Mesothelial cell of epicardium (in vitro differentiated cells): ENCODE results near the gene KLHL1. TPM values are rescaled to one million over a fixed set of nuclear protein-coding genes. Genes with fewer than 3 reads are reported as not detected.

Experiments
- DNase-seq, 2 experiments: peaks; one replicate each; pipeline ENCODE4 v3.0.0; 2021; ENCODE audit warnings: low spot score in 2 of 2; ENCODE audit not compliant: unreplicated experiment in 2 of 2
- H3K27ac Mint-ChIP-seq: 2 replicates; pipeline ENCODE4 v1.8.0; 2021; ENCODE audit warnings: mixed read lengths
- H3K27me3 Mint-ChIP-seq: 2 replicates; pipeline ENCODE4 v1.8.0; 2021; ENCODE audit warnings: low read depth, mixed read lengths
- H3K36me3 Mint-ChIP-seq: 2 replicates; pipeline ENCODE4 v1.8.0; 2021; ENCODE audit warnings: mixed read lengths
- H3K4me1 Mint-ChIP-seq: 2 replicates; pipeline ENCODE4 v1.8.0; 2021; ENCODE audit warnings: mixed read lengths
- H3K4me3 Mint-ChIP-seq: 2 replicates; pipeline ENCODE4 v1.8.0; 2021; ENCODE audit warnings: mild to moderate bottlenecking, moderate library complexity, mixed read lengths
- H3K9me3 Mint-ChIP-seq: 2 replicates; pipeline ENCODE4 v1.8.0; 2021; ENCODE audit warnings: mixed read lengths
- CTCF ChIP-seq: fragments of 200-600 bp; sonication (generic); IDR thresholded peaks from one replicate; pipeline ENCODE4 v1.5.0; 2021; ENCODE audit warnings: antibody characterized with exemption; ENCODE audit not compliant: unreplicated experiment
- total RNA-seq: library from RNA; stranded (reverse); gene quantifications from 3 replicates; pipeline ENCODE4 v1.2.1, GENCODE V29; 2021

KLHL1 gene
- total RNA-seq, 1 donor from 2014 or later = not detected

- Mint-ChIP-seq H3K4me1 (peaks cover 5% of the 10 kb centered on the region), H3K27ac (no peak overlapping the region), H3K27me3 (peaks cover 3% of the 10 kb centered on the region), H3K36me3 (no peaks in the 10 kb centered on the region), H3K4me3 (no peak overlapping the region), H3K9me3 (peaks cover 4% of the 10 kb centered on the region)
- TF ChIP-seq CTCF = no peak
- DNase-seq = no peak
Observed at GRCh38 chr13:69948016-69948415, 160.2 kb downstream of the KLHL1 start.

- no peak for TF ChIP-seq CTCF
- no peak overlapping the region for H3K27ac Mint-ChIP-seq
- no peaks in the 10 kb centered on the region for H3K36me3 Mint-ChIP-seq
- H3K27me3 Mint-ChIP-seq = peaks cover 3% of the 10 kb centered on the region
- peaks cover 5% of the 10 kb centered on the region for H3K4me1 Mint-ChIP-seq
- peaks cover 4% of the 10 kb centered on the region for H3K9me3 Mint-ChIP-seq
- no peak overlapping the region for H3K4me3 Mint-ChIP-seq
- DNase-seq = no peak
Observed at GRCh38 chr13:69947582-69947981, 160.7 kb downstream of the KLHL1 start.

GRCh38 chr13:69946511-69946910 is 161.7 kb downstream of the KLHL1 start:
- no peaks in the 10 kb centered on the region for H3K36me3 Mint-ChIP-seq
- H3K4me3 Mint-ChIP-seq = no peak overlapping the region
- peaks cover 5% of the 10 kb centered on the region for H3K4me1 Mint-ChIP-seq
- H3K27me3 Mint-ChIP-seq = peaks cover 3% of the 10 kb centered on the region
- H3K27ac Mint-ChIP-seq = no peak overlapping the region
- DNase-seq = no peak
- H3K9me3 Mint-ChIP-seq = peaks cover 4% of the 10 kb centered on the region
- TF ChIP-seq CTCF = no peak

- no peak overlapping the region for H3K27ac Mint-ChIP-seq
- no peak overlapping the region for H3K4me3 Mint-ChIP-seq
- H3K27me3 Mint-ChIP-seq = peaks cover 2% of the 10 kb centered on the region
- TF ChIP-seq CTCF = peak; percentile 69
- DNase-seq = no peak
- H3K9me3 Mint-ChIP-seq = peaks cover 3% of the 10 kb centered on the region
- H3K4me1 Mint-ChIP-seq = no peaks in the 10 kb centered on the region
- H3K36me3 Mint-ChIP-seq = no peaks in the 10 kb centered on the region
Observed at GRCh38 chr13:69935043-69935442, 173.2 kb downstream of the KLHL1 start.

GRCh38 chr13:69928262-69928661 is 180.0 kb downstream of the KLHL1 start:
- H3K4me3 Mint-ChIP-seq = no peak overlapping the region
- no peak for DNase-seq
- peaks cover 2% of the 10 kb centered on the region for H3K27me3 Mint-ChIP-seq
- H3K9me3 Mint-ChIP-seq = no peaks in the 10 kb centered on the region
- H3K36me3 Mint-ChIP-seq = no peaks in the 10 kb centered on the region
- H3K4me1 Mint-ChIP-seq = no peaks in the 10 kb centered on the region
- no peak overlapping the region for H3K27ac Mint-ChIP-seq
- TF ChIP-seq CTCF = no peak

GRCh38 chr13:69921156-69921555 is 187.1 kb downstream of the KLHL1 start:
- peaks cover 4% of the 10 kb centered on the region for H3K4me1 Mint-ChIP-seq
- no peak for DNase-seq
- peaks cover 2% of the 10 kb centered on the region for H3K36me3 Mint-ChIP-seq
- no peaks in the 10 kb centered on the region for H3K27me3 Mint-ChIP-seq
- H3K9me3 Mint-ChIP-seq = peaks cover 6% of the 10 kb centered on the region
- H3K27ac Mint-ChIP-seq = no peak overlapping the region
- TF ChIP-seq CTCF = no peak
- H3K4me3 Mint-ChIP-seq = no peak overlapping the region
